NT2/D1 (cell line): ENCODE results near the gene ABCG1.

Experiments
- DNase-seq: peaks from one replicate; pipeline ENCODE4 v3.0.0-alpha.2; 2011; ENCODE audit warnings: low read depth, low spot score
- H3K27me3 ChIP-seq: 2 replicates; pipeline ENCODE4 v1.6.0; 2011; ENCODE audit warnings: mild to moderate bottlenecking; ENCODE audit not compliant: insufficient read length, insufficient read depth
- H3K36me3 ChIP-seq: 2 replicates; pipeline ENCODE4 v1.6.1; 2011; ENCODE audit warnings: mild to moderate bottlenecking, low read length, mixed read lengths; ENCODE audit not compliant: insufficient read depth, insufficient read length
- H3K4me1 ChIP-seq: 2 replicates; pipeline ENCODE4 v1.5.1; 2011; ENCODE audit not compliant: insufficient read depth, insufficient read length
- H3K4me3 ChIP-seq: 2 replicates; pipeline ENCODE4 v1.5.1; 2011; ENCODE audit warnings: low read depth; ENCODE audit not compliant: insufficient read length
- H3K9ac ChIP-seq: 2 replicates; pipeline ENCODE4 v1.6.0; 2011; ENCODE audit warnings: low read depth; ENCODE audit not compliant: insufficient read length
- H3K9me3 ChIP-seq: 2 replicates; pipeline ENCODE4 v1.5.1; 2011; ENCODE audit warnings: mild to moderate bottlenecking, low read length; ENCODE audit not compliant: insufficient read depth
- SUZ12 ChIP-seq: IDR thresholded peaks from 2 replicates; pipeline ENCODE4 v1.6.1; 2011; ENCODE audit not compliant: insufficient read length, insufficient read depth; ENCODE audit errors: extremely low read depth
- YY1 ChIP-seq: IDR thresholded peaks from 2 replicates; pipeline ENCODE4 v1.6.1; 2011; ENCODE audit not compliant: insufficient read length, insufficient read depth
- ZNF274 ChIP-seq: IDR thresholded peaks from 2 replicates; pipeline ENCODE4 v1.6.1; 2011; ENCODE audit warnings: mild to moderate bottlenecking, low read depth, low read length

The ABCG1 gene

GRCh38 chr21:42202321-42202720 is 16.6 kb upstream of the ABCG1 start:
- H3K9me3 ChIP-seq: peaks cover 7% of the 10 kb centered on the region; the same call in 1 of the 2 replicates
- no peak for DNase-seq
- no peaks in the 10 kb centered on the region for H3K36me3 ChIP-seq
- peaks cover 5% of the 10 kb centered on the region for H3K4me1 ChIP-seq
- H3K9ac ChIP-seq: no peak overlapping the region
- no peak for TF ChIP-seq ZNF274
- no peak for TF ChIP-seq YY1
- TF ChIP-seq SUZ12: no peak
- no peak overlapping the region for H3K4me3 ChIP-seq
- no peaks in the 10 kb centered on the region for H3K27me3 ChIP-seq

- no peak for DNase-seq
- peaks cover 10% of the 10 kb centered on the region for H3K4me1 ChIP-seq
- H3K4me3 ChIP-seq: no peak overlapping the region
- H3K9me3 ChIP-seq: peaks cover 7% of the 10 kb centered on the region; the same call in 1 of the 2 replicates
- TF ChIP-seq ZNF274 (no peak), YY1 (no peak)
- H3K27me3 ChIP-seq: no peaks in the 10 kb centered on the region
- H3K9ac ChIP-seq: no peak overlapping the region
- H3K36me3 ChIP-seq: no peaks in the 10 kb centered on the region
Measured at GRCh38 chr21:42203321-42203720, 15.6 kb upstream of the ABCG1 start.

GRCh38 chr21:42203936-42204335 is 15.0 kb upstream of the ABCG1 start:
- TF ChIP-seq SUZ12 (no peak), YY1 (no peak), ZNF274 (no peak)
- DNase-seq: no peak
- no peak overlapping the region for H3K4me3 ChIP-seq
- no peak overlapping the region for H3K9ac ChIP-seq
- H3K36me3 ChIP-seq: no peaks in the 10 kb centered on the region
- no peaks in the 10 kb centered on the region for H3K27me3 ChIP-seq
- peaks cover 7% of the 10 kb centered on the region; the same call in 1 of the 2 replicates for H3K9me3 ChIP-seq
- H3K4me1 ChIP-seq: peaks cover 11% of the 10 kb centered on the region

GRCh38 chr21:42207426-42207825 is 11.5 kb upstream of the ABCG1 start:
- Histone ChIP-seq H3K9me3 (peaks cover 7% of the 10 kb centered on the region; the same call in 1 of the 2 replicates), H3K27me3 (peaks cover 3% of the 10 kb centered on the region), H3K36me3 (no peaks in the 10 kb centered on the region), H3K9ac (no peak overlapping the region), H3K4me3 (no peak overlapping the region), H3K4me1 (peaks cover 10% of the 10 kb centered on the region)
- no peak for DNase-seq
- TF ChIP-seq YY1: no peak
- no peak for TF ChIP-seq SUZ12
- TF ChIP-seq ZNF274: no peak

- DNase-seq: no peak
- no peaks in the 10 kb centered on the region for H3K36me3 ChIP-seq
- peaks cover 7% of the 10 kb centered on the region; the same call in 1 of the 2 replicates for H3K9me3 ChIP-seq
- peaks cover 10% of the 10 kb centered on the region for H3K4me1 ChIP-seq
- no peak for TF ChIP-seq SUZ12
- TF ChIP-seq YY1: no peak
- no peak for TF ChIP-seq ZNF274
- H3K9ac ChIP-seq: no peak overlapping the region
- no peak overlapping the region for H3K4me3 ChIP-seq
- H3K27me3 ChIP-seq: peaks cover 3% of the 10 kb centered on the region
Measured at GRCh38 chr21:42208036-42208435, 10.9 kb upstream of the ABCG1 start.

GRCh38 chr21:42208801-42209490 is 10.0 kb upstream of the ABCG1 start:
- H3K36me3 ChIP-seq: no peaks in the 10 kb centered on the region
- DNase-seq: peak; percentile 44
- H3K27me3 ChIP-seq: peaks cover 3% of the 10 kb centered on the region
- TF ChIP-seq ZNF274 (no peak), YY1 (no peak), SUZ12 (no peak)
- peaks cover 7% of the 10 kb centered on the region; the same call in 1 of the 2 replicates for H3K9me3 ChIP-seq
- peaks cover 10% of the 10 kb centered on the region for H3K4me1 ChIP-seq
- H3K4me3 ChIP-seq: no peak overlapping the region
- no peak overlapping the region for H3K9ac ChIP-seq

GRCh38 chr21:42209801-42210479 is 9.0 kb upstream of the ABCG1 start:
- DNase-seq: peak; percentile 13
- Histone ChIP-seq H3K9ac (no peak overlapping the region), H3K4me1 (peaks cover 10% of the 10 kb centered on the region), H3K9me3 (peaks cover 5% of the 10 kb centered on the region; the same call in 1 of the 2 replicates), H3K4me3 (no peak overlapping the region), H3K36me3 (no peaks in the 10 kb centered on the region), H3K27me3 (peaks cover 5% of the 10 kb centered on the region)
- TF ChIP-seq YY1: no peak
- no peak for TF ChIP-seq ZNF274
- no peak for TF ChIP-seq SUZ12
